ENCODE measurements around the gene SMC1A. TPM values are rescaled to one million over a fixed set of nuclear protein-coding genes. Genes with fewer than 3 reads are reported as not detected.
"Not testable (repeated sequence)": the region's sequence is repeated elsewhere in the genome, so short reads cannot be mapped to it uniquely, and the experiment has no call there.

SMC1A gene
- total RNA-seq, 1 donor from 2014 or later: 48.1 TPM

- no peaks in the 10 kb centered on the region for H3K36me3 Mint-ChIP-seq (ENCODE audit: unreplicated experiment)
- no peak overlapping the region for H3K4me3 Mint-ChIP-seq (ENCODE audit: unreplicated experiment)
- H3K27me3 Mint-ChIP-seq (ENCODE audit: unreplicated experiment): peaks cover 2% of the 10 kb centered on the region
- peaks cover 2% of the 10 kb centered on the region for H3K9me3 Mint-ChIP-seq (ENCODE audit: unreplicated experiment)
- DNase-seq: no peak
- no peak overlapping the region for H3K27ac Mint-ChIP-seq (ENCODE audit: unreplicated experiment)
- H3K4me1 Mint-ChIP-seq (ENCODE audit: low read depth, unreplicated experiment): no peaks in the 10 kb centered on the region
- TF ChIP-seq CTCF (IDR thresholded peaks at IDR 0.05; ENCODE audit: partially characterized antibody, unreplicated experiment): no peak
These were observed 48.1 kb downstream of the SMC1A start for GRCh38 chrX:53374222-53374820.

- no peak overlapping the region for H3K27ac Mint-ChIP-seq (ENCODE audit: unreplicated experiment)
- H3K36me3 Mint-ChIP-seq (ENCODE audit: unreplicated experiment): no peaks in the 10 kb centered on the region
- H3K27me3 Mint-ChIP-seq (ENCODE audit: unreplicated experiment): peaks cover 2% of the 10 kb centered on the region
- H3K9me3 Mint-ChIP-seq (ENCODE audit: unreplicated experiment): peaks cover 2% of the 10 kb centered on the region
- H3K4me3 Mint-ChIP-seq (ENCODE audit: unreplicated experiment): no peak overlapping the region
- no peaks in the 10 kb centered on the region for H3K4me1 Mint-ChIP-seq (ENCODE audit: low read depth, unreplicated experiment)
- TF ChIP-seq CTCF (IDR thresholded peaks at IDR 0.05; ENCODE audit: partially characterized antibody, unreplicated experiment): no peak
- DNase-seq: no peak
These were observed 49.1 kb downstream of the SMC1A start for GRCh38 chrX:53373307-53373706.

- H3K9me3 Mint-ChIP-seq (ENCODE audit: unreplicated experiment); H3K4me1 Mint-ChIP-seq (ENCODE audit: low read depth, unreplicated experiment); H3K36me3 Mint-ChIP-seq (ENCODE audit: unreplicated experiment); H3K27ac Mint-ChIP-seq (ENCODE audit: unreplicated experiment); H3K4me3 Mint-ChIP-seq (ENCODE audit: unreplicated experiment); H3K27me3 Mint-ChIP-seq (ENCODE audit: unreplicated experiment); DNase-seq: not testable (repeated sequence)
These were observed 56.0 kb downstream of the SMC1A start for GRCh38 chrX:53366454-53366853.

- TF ChIP-seq CTCF (IDR thresholded peaks at IDR 0.05; ENCODE audit: partially characterized antibody, unreplicated experiment): no peak
- Mint-ChIP-seq H3K27me3 (ENCODE audit: unreplicated experiment) (peaks cover 2% of the 10 kb centered on the region), H3K9me3 (ENCODE audit: unreplicated experiment) (no peaks in the 10 kb centered on the region), H3K36me3 (ENCODE audit: unreplicated experiment) (no peaks in the 10 kb centered on the region), H3K4me1 (ENCODE audit: low read depth, unreplicated experiment) (peaks cover 1% of the 10 kb centered on the region), H3K27ac (ENCODE audit: unreplicated experiment) (no peak overlapping the region), H3K4me3 (ENCODE audit: unreplicated experiment) (no peak overlapping the region)
- DNase-seq: no peak
These were observed 60.0 kb downstream of the SMC1A start for GRCh38 chrX:53362449-53362848.

GRCh38 chrX:53357799-53358530, 64.5 kb downstream of the SMC1A start:
- Mint-ChIP-seq H3K4me1 (ENCODE audit: low read depth, unreplicated experiment) (peaks cover 1% of the 10 kb centered on the region), H3K4me3 (ENCODE audit: unreplicated experiment) (no peak overlapping the region), H3K9me3 (ENCODE audit: unreplicated experiment) (no peaks in the 10 kb centered on the region), H3K27me3 (ENCODE audit: unreplicated experiment) (no peaks in the 10 kb centered on the region), H3K36me3 (ENCODE audit: unreplicated experiment) (no peaks in the 10 kb centered on the region), H3K27ac (ENCODE audit: unreplicated experiment) (no peak overlapping the region)
- no peak for DNase-seq
- TF ChIP-seq CTCF (IDR thresholded peaks at IDR 0.05; ENCODE audit: partially characterized antibody, unreplicated experiment): no peak

Data from glutamatergic neuron (in vitro differentiated cells).